DOHH2 (cell line): Measurements from ENCODE around the gene DCTN4.

Source experiments
- H3F3A ChIP-seq: fragments of 200-600 bp; sonication (generic), shearing (Covaris generic); 2 replicates; pipeline ENCODE4 v1.6.0; 2016; ENCODE audit warnings: antibody characterized with exemption, mild to moderate bottlenecking; ENCODE audit not compliant: control insufficient read depth, insufficient read depth
- H3K27ac ChIP-seq: fragments of 200-600 bp; sonication (generic); 2 replicates; pipeline ENCODE4 v1.5.1; 2014; ENCODE audit warnings: low read depth, mild to moderate bottlenecking, low read length, moderate library complexity
- H3K27me3 ChIP-seq: fragments of 200-600 bp; sonication (generic); 2 replicates; pipeline ENCODE4 v1.6.1; 2014; ENCODE audit warnings: mild to moderate bottlenecking, low read length, mixed read lengths; ENCODE audit not compliant: control insufficient read depth
- H3K36me3 ChIP-seq: fragments of 200-600 bp; sonication (generic); 2 replicates; pipeline ENCODE4 v1.6.1; 2014; ENCODE audit warnings: mild to moderate bottlenecking, low read length, moderate library complexity, mixed read lengths; ENCODE audit not compliant: control insufficient read depth
- H3K4me1 ChIP-seq: fragments of 200-600 bp; sonication (generic); 2 replicates; pipeline ENCODE4 v1.6.1; 2014; ENCODE audit warnings: mild to moderate bottlenecking, low read length, mixed read lengths; ENCODE audit not compliant: control insufficient read depth
- H3K4me2 ChIP-seq: fragments of 200-600 bp; sonication (generic); 2 replicates; pipeline ENCODE4 v1.6.0; 2014; ENCODE audit warnings: mild to moderate bottlenecking, low read length, moderate library complexity
- H3K4me3 ChIP-seq: fragments of 200-600 bp; sonication (generic); 2 replicates; pipeline ENCODE4 v1.5.1; 2014; ENCODE audit warnings: mild to moderate bottlenecking, low read length, mixed read lengths
- H3K79me2 ChIP-seq: fragments of 200-600 bp; sonication (generic); 2 replicates; pipeline ENCODE4 v1.6.1; 2014; ENCODE audit warnings: mild to moderate bottlenecking, low read length, mixed read lengths; ENCODE audit not compliant: control insufficient read depth
- H3K9me2 ChIP-seq: fragments of 200-600 bp; sonication (generic); replicated peaks from 2 replicates; pipeline ENCODE4 v1.6.1; 2014; ENCODE audit warnings: mild to moderate bottlenecking, low read length, mixed read lengths; ENCODE audit not compliant: control insufficient read depth
- H3K9me3 ChIP-seq: fragments of 200-600 bp; sonication (generic); 2 replicates; pipeline ENCODE4 v1.6.1; 2014; ENCODE audit warnings: antibody characterized with exemption, low read length, mixed read lengths; ENCODE audit not compliant: control insufficient read depth, insufficient read depth
- H4K20me1 ChIP-seq: fragments of 200-600 bp; sonication (generic); 2 replicates; pipeline ENCODE4 v1.6.0; 2014; ENCODE audit warnings: low read depth, mild to moderate bottlenecking, antibody characterized with exemption, low read length, moderate library complexity; ENCODE audit not compliant: control insufficient read depth, insufficient read depth
- CTCF ChIP-seq: fragments of 200-600 bp; sonication (generic); IDR thresholded peaks from one replicate; pipeline ENCODE4 v1.5.1; 2014; ENCODE audit warnings: antibody characterized with exemption, mild to moderate bottlenecking, low read depth, low read length; ENCODE audit not compliant: poor library complexity, severe bottlenecking
- EZH2phosphoT487 ChIP-seq: fragments of 200-600 bp; sonication (generic); IDR thresholded peaks from 2 replicates; pipeline ENCODE4 v1.6.1; 2017; ENCODE audit warnings: borderline replicate concordance, mild to moderate bottlenecking, antibody characterized with exemption, low read length, moderate library complexity, mixed read lengths

The DCTN4 gene

GRCh38 chr5:150689120-150689519 is 69.7 kb downstream of the DCTN4 start:
- Histone ChIP-seq H3K4me3 (no peak overlapping the region), H3K4me1 (no peaks in the 10 kb centered on the region), H3K4me2 (no peak overlapping the region), H3F3A (peaks cover 6% of the 10 kb centered on the region), H3K27ac (no peak overlapping the region), H3K36me3 (peaks cover 36% of the 10 kb centered on the region), H4K20me1 (no peaks in the 10 kb centered on the region), H3K9me3 (no peaks in the 10 kb centered on the region), H3K27me3 (no peaks in the 10 kb centered on the region), H3K9me2 (no peaks in the 10 kb centered on the region), H3K79me2 (no peaks in the 10 kb centered on the region)
- TF ChIP-seq CTCF (no peak), EZH2phosphoT487 (no peak)

- H3K79me2 ChIP-seq: no peaks in the 10 kb centered on the region
- no peaks in the 10 kb centered on the region for H3K4me1 ChIP-seq
- no peak overlapping the region for H3K27ac ChIP-seq
- H3K36me3 ChIP-seq: no peaks in the 10 kb centered on the region
- H3K9me3 ChIP-seq: no peaks in the 10 kb centered on the region
- H3F3A ChIP-seq: no peaks in the 10 kb centered on the region
- TF ChIP-seq CTCF (no peak), EZH2phosphoT487 (no peak)
- no peak overlapping the region for H3K4me3 ChIP-seq
- H3K27me3 ChIP-seq: peaks cover 14% of the 10 kb centered on the region
- H3K4me2 ChIP-seq: no peak overlapping the region
- H4K20me1 ChIP-seq: no peaks in the 10 kb centered on the region
- no peaks in the 10 kb centered on the region for H3K9me2 ChIP-seq
Measured at GRCh38 chr5:150676578-150676977, 82.2 kb downstream of the DCTN4 start.

- no peaks in the 10 kb centered on the region for H3K4me1 ChIP-seq
- H3K27me3 ChIP-seq: peaks cover 29% of the 10 kb centered on the region
- no peaks in the 10 kb centered on the region for H3K9me3 ChIP-seq
- no peak overlapping the region for H3K4me2 ChIP-seq
- H3K27ac ChIP-seq: no peak overlapping the region
- no peak overlapping the region for H3K4me3 ChIP-seq
- no peaks in the 10 kb centered on the region for H3K79me2 ChIP-seq
- no peaks in the 10 kb centered on the region for H4K20me1 ChIP-seq
- TF ChIP-seq CTCF: no peak
- H3K36me3 ChIP-seq: no peaks in the 10 kb centered on the region
- H3K9me2 ChIP-seq: no peaks in the 10 kb centered on the region
- no peaks in the 10 kb centered on the region for H3F3A ChIP-seq
Measured at GRCh38 chr5:150675069-150675468, 83.7 kb downstream of the DCTN4 start.

DNA sequence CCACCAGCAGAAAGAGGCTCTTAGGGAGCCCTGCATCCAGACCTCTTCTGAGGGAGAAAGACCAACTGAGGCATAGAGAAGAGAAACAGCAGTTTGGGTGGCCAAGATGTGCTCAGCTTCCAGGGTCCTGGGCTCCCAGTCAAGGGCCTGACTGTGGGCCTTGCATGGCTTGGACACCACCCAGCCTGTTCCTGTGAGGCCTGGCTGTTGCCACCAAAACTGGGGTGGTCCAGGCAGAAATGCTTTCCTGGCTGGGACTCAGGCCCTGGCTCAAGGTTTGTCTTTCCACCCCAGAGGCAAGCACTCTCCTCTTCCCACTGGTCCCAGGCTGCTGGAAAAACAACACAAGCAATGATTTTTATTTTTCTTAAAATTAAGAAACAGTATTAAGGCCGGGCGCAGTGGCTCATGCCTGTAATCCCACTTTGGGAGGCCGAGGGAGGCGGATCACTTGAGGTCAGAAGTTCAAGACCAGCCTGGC is 84.4 kb downstream of the DCTN4 start:
- Histone ChIP-seq H3K9me3 (no peaks in the 10 kb centered on the region), H3F3A (no peaks in the 10 kb centered on the region), H3K79me2 (no peaks in the 10 kb centered on the region), H3K27ac (no peak overlapping the region), H3K27me3 (peaks cover 30% of the 10 kb centered on the region), H4K20me1 (no peaks in the 10 kb centered on the region), H3K9me2 (no peaks in the 10 kb centered on the region), H3K4me2 (no peak overlapping the region), H3K4me1 (no peaks in the 10 kb centered on the region), H3K4me3 (no peak overlapping the region), H3K36me3 (no peaks in the 10 kb centered on the region)
- TF ChIP-seq CTCF (no peak), EZH2phosphoT487 (no peak)
